ENCODE measurements around the gene MRPS16. TPM values are rescaled to one million over a fixed set of nuclear protein-coding genes. Genes with fewer than 3 reads are reported as not detected.

The MRPS16 gene
- total RNA-seq (47.9 and 49.6 TPM in 2 replicates), polyA plus RNA-seq (22.5 and 27.7 TPM in 2 replicates), polyA minus RNA-seq (25.3 and 27.4 TPM in 2 replicates)
- total RNA-seq (2013) = 46.5 TPM

DNA sequence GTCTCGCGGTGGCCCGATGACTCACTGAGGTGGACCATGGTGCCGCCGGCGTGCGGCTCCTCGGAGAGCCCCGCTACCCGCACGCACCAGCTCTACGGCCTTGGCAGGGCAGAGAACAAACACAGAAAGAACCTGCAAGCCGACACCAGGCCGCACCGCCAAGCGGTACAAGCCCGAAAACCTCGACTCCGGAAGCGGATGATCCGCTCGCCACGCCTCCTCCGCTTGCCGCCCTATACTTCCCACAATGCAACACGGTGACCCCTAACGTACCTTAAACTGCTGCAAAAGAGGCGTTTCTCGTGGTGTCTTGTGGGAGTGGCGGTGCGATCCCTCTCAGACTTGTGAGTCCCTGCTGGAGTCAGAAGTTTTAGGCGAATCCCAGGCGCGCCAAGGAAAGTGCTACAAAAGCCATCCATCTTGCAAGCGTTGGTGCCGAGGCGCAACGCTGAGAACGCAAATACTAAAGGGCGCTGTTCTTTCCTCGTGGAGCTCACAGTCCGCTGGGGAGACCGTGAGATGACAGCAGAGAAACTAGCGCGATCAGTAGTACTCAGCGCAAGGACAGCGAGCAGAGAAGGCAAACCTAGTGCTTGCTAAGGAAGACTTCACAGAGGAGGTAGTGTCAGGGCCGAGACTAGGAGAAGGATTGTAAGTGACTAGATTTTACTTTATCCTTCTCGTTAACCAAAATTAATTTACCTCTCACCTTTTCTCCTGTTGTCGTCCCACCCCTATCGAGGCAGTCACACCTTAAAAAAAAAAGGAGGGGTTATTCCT is at the start of gene MRPS16:
Gene MRPS16, minus strand, starts transcription at position 200 of the 780 bp plus-strand sequence. Its CDS starts 162 bp downstream, at position 38.
- H3K9me3 Mint-ChIP-seq (ENCODE audit: insufficient read depth) = no peaks in the 10 kb centered on the region
- H4K20me1 ChIP-seq (ENCODE audit: control insufficient read depth, insufficient read depth, low read length, poor library complexity, severe bottlenecking) = no peaks in the 10 kb centered on the region
- H3K4me2 ChIP-seq (replicated peaks; ENCODE audit: low read depth, low read length, poor library complexity, severe bottlenecking) = peak within 1 kb of the TSS; percentile 89
- peak within 1 kb of the TSS; percentile 76 to 98 (median 90) for H3K4me3 ChIP-seq (ENCODE audit: control extremely low read depth in 1 of 5, extremely low read depth in 1 of 5, insufficient read depth in 1 of 5, low read depth in 2 of 5, low read length in 4 of 5)
- peaks cover 43% of the 10 kb centered on the region for H3K4me1 Mint-ChIP-seq
- H3K4me3 Mint-ChIP-seq = peak within 1 kb of the TSS; percentile 100
- under 1% methylated on average over 46 of the region's 51 CpGs for WGBS (ENCODE audit: insufficient coverage)
- peak within 1 kb of the TSS; percentile 90 for H3K27ac Mint-ChIP-seq
- TF ChIP-seq, protein P1, sequence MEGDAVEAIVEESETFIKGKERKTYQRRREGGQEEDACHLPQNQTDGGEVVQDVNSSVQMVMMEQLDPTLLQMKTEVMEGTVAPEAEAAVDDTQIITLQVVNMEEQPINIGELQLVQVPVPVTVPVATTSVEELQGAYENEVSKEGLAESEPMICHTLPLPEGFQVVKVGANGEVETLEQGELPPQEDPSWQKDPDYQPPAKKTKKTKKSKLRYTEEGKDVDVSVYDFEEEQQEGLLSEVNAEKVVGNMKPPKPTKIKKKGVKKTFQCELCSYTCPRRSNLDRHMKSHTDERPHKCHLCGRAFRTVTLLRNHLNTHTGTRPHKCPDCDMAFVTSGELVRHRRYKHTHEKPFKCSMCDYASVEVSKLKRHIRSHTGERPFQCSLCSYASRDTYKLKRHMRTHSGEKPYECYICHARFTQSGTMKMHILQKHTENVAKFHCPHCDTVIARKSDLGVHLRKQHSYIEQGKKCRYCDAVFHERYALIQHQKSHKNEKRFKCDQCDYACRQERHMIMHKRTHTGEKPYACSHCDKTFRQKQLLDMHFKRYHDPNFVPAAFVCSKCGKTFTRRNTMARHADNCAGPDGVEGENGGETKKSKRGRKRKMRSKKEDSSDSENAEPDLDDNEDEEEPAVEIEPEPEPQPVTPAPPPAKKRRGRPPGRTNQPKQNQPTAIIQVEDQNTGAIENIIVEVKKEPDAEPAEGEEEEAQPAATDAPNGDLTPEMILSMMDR (IDR thresholded peaks at IDR 0.05) = no peak
- no peak for TF ChIP-seq EZH2 (IDR thresholded peaks at IDR 0.05; ENCODE audit: borderline replicate concordance, insufficient read depth, low read depth, low read length, poor library complexity, severe bottlenecking)
- ATAC-seq (ENCODE audit: low read depth) = peak; percentile 90
- DNase-seq = peak; percentile 95
- H3K36me3 ChIP-seq (replicated peaks in 1 of 2; ENCODE audit: control extremely low read depth in 1 of 2, control insufficient read depth in 1 of 2, extremely low read depth in 1 of 2, insufficient read depth in 2 of 2, low read length in 1 of 2) = no peaks in the 10 kb centered on the region
- peak within 1 kb of the TSS; percentile 89 for H3K9ac ChIP-seq (ENCODE audit: low read length)
- peaks cover 44% of the 10 kb centered on the region for H3K79me2 ChIP-seq (ENCODE audit: control insufficient read depth, insufficient read depth, low read length)
- ChIA-PET CTCF (interaction anchor here (1.2 kb wide), 1 partner anchor 11 kb away, joined by 3 read pairs; no protein-coding TSS in a partner anchor), POLR2A (interaction anchor here (0.6 to 1.5 kb wide), 3 partner anchors 156 to 481 kb away, joined by 3 to 6 read pairs (median 5); partner anchors contain the start of gene P4HA1)
- H3K27ac ChIP-seq (ENCODE audit: low read length in 2 of 2) = peak within 1 kb of the TSS; percentile 83 to 92
- intact Hi-C loops (cut with micrococcal nuclease) = loop anchor here (1.0 to 10.0 kb wide), 7 partner anchors 84 to 1858 kb away; partner anchors contain the start of genes CFAP70, ECD, FAM149B1 and NUDT13
- no peaks in the 10 kb centered on the region for H3K9me3 ChIP-seq (ENCODE audit: control extremely low read depth in 1 of 3, control insufficient read depth in 2 of 3, insufficient read depth in 1 of 3, low read length in 2 of 3)
- H2AFZ ChIP-seq (ENCODE audit: insufficient read depth, low read depth, low read length, poor library complexity, severe bottlenecking) = peak within 1 kb of the TSS; percentile 89
- H3K27me3 ChIP-seq (replicated peaks in 1 of 4; ENCODE audit: control extremely low read depth in 1 of 4, control insufficient read depth in 3 of 4, insufficient read depth in 4 of 4, low read length in 3 of 4) = no peaks in the 10 kb centered on the region
- H3K4me1 ChIP-seq (ENCODE audit: control insufficient read depth in 2 of 2, insufficient read depth in 2 of 2, low read length in 2 of 2) = peaks cover 23 to 28% of the 10 kb centered on the region in 2 donors
- H3K27me3 Mint-ChIP-seq = no peaks in the 10 kb centered on the region

DNA sequence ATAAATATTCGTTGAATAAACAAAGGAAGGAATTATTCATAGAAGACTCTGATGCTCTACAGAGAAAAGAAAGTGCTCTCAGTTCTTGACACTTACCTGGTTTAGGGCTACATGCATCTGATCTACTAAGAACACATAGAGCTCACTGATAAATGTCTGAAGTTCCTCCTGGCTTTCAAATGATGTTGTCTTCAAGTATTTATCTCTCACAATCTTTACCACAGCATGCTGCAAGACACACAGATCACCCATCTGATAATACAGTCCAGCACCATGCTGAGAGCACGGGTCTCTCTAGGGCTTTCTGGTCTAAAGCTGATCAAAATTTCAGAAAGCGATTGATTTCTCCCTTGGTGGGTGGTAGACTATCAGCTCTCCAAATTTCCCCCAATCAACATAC is 44.5 kb upstream of the MRPS16 start:
- intact Hi-C loops (cut with micrococcal nuclease) = no loop called here
- H3K4me3 ChIP-seq (ENCODE audit: control extremely low read depth in 1 of 5, extremely low read depth in 1 of 5, insufficient read depth in 1 of 5, low read depth in 2 of 5, low read length in 4 of 5) = no peak overlapping the region
- no peak overlapping the region for H3K4me2 ChIP-seq (replicated peaks; ENCODE audit: low read depth, low read length, poor library complexity, severe bottlenecking)
- no peak for ATAC-seq (ENCODE audit: low read depth)
- CTCF ChIA-PET = no interaction called here
- H3K27me3 Mint-ChIP-seq = peaks cover 6% of the 10 kb centered on the region
- H3K79me2 ChIP-seq (ENCODE audit: control insufficient read depth, insufficient read depth, low read length) = no peaks in the 10 kb centered on the region
- no peak overlapping the region for H3K27ac ChIP-seq (ENCODE audit: low read length in 2 of 2)
- POLR2A ChIA-PET = no interaction called here
- no peak for DNase-seq
- H2AFZ ChIP-seq (ENCODE audit: insufficient read depth, low read depth, low read length, poor library complexity, severe bottlenecking) = no peak overlapping the region
- H3K4me1 ChIP-seq (ENCODE audit: control insufficient read depth in 2 of 2, insufficient read depth in 2 of 2, low read length in 2 of 2) = no peaks in the 10 kb centered on the region
- H3K36me3 ChIP-seq (replicated peaks in 1 of 2; ENCODE audit: control extremely low read depth in 1 of 2, control insufficient read depth in 1 of 2, extremely low read depth in 1 of 2, insufficient read depth in 2 of 2, low read length in 1 of 2) = no peaks in the 10 kb centered on the region
- no peaks in the 10 kb centered on the region for H4K20me1 ChIP-seq (ENCODE audit: control insufficient read depth, insufficient read depth, low read length, poor library complexity, severe bottlenecking)
- TF ChIP-seq, protein P1 (IDR thresholded peaks at IDR 0.05) = no peak
- TF ChIP-seq EZH2 (IDR thresholded peaks at IDR 0.05; ENCODE audit: borderline replicate concordance, insufficient read depth, low read depth, low read length, poor library complexity, severe bottlenecking) = no peak
- H3K27me3 ChIP-seq (replicated peaks in 1 of 4; ENCODE audit: control extremely low read depth in 1 of 4, control insufficient read depth in 3 of 4, insufficient read depth in 4 of 4, low read length in 3 of 4) = no peaks in the 10 kb centered on the region
- no peak overlapping the region for H3K4me3 Mint-ChIP-seq
- H3K9ac ChIP-seq (ENCODE audit: low read length) = no peak overlapping the region
- no peaks in the 10 kb centered on the region for H3K9me3 Mint-ChIP-seq (ENCODE audit: insufficient read depth)
- no peaks in the 10 kb centered on the region for H3K9me3 ChIP-seq (ENCODE audit: control extremely low read depth in 1 of 3, control insufficient read depth in 2 of 3, insufficient read depth in 1 of 3, low read length in 2 of 3)
- 100% methylated on average over 1 of the region's 3 CpGs for WGBS (ENCODE audit: insufficient coverage)
- no peak overlapping the region for H3K27ac Mint-ChIP-seq
- no peaks in the 10 kb centered on the region for H3K4me1 Mint-ChIP-seq
